HG03097 (cell line): Measurements from ENCODE around the gene TTC31.

Source experiments
- ATAC-seq: cut with Tn5 transposase; IDR thresholded peaks from one replicate; pipeline ENCODE4 v1.9.1; 2021; ENCODE audit not compliant: unreplicated experiment, low FRiP score

Gene TTC31

DNA sequence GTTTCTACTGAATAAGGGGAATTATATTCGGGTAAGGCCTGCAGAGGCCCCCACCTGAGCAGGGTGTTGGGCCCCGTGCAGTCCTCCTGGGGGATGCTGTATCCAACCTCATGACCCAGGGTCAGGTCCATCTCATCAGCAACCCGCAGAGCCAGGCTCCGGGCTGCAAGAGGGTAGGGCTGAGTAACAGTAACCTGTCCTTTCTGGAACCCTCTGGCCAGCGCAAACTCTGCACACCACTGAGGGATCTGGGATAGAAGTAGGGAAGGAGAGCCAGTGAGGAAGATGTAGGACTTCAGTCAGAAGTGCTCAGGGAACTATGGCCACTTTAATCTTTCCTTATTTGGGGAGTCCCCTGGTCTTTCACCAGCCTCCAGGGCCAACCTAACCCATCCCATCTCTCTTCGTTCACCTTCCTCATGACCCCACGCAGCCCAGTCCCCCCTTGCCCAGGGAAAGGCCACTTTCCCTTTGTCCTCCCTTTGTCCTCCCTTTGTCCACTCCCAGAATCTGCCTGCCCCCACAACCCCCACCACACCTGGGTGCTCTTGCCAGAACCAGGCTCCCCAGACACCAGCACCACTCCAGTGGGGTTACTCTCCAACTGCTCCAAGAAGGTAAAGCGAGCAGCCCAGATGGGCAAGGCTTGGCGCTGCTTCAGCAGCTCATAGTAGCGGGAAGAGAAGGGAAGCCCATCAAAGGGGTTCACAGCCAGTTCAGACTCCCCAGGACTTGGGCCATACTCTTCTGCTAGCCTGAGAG lies 42.3 kb downstream of the TTC31 start:
- no peak for ATAC-seq

GRCh38 chr2:74525717-74526648 lies 43.1 kb downstream of the TTC31 start, which contains the start of gene DQX1:
Gene DQX1, minus strand, starts transcription at chr2:74526231. Its CDS starts 502 bp downstream, at chr2:74525729.
- ATAC-seq, result no peak

GRCh38 chr2:74526649-74527230 lies 43.9 kb downstream of the TTC31 start:
- no peak for ATAC-seq

DNA sequence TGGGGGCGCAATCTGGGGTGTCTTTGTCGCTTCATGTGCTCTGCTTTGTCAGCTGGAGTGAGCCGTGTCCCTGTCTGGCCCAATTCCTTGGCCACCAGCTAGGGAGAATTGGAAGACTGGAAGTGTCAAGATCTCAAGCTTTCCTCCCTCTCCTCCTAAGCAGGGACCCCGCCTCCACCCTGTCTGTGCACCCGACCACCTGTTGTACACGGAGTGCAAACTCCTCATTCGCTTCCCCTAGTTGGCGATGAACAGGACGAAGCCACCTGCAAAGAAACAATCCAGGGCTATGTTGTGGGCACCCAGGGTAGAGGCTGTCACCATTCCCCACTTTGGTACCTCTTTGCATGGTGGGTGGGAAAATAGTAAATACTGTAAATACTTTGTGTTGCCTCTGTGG lies 44.9 kb downstream of the TTC31 start:
- no peak for ATAC-seq

GRCh38 chr2:74528600-74529356 lies 45.9 kb downstream of the TTC31 start:
- ATAC-seq, result peak; percentile 5

- peak; percentile 70 for ATAC-seq
Measured at GRCh38 chr2:74529357-74530238, 46.7 kb downstream of the TTC31 start, which contains the start of the genes AUP1 and HTRA2. Gene AUP1, minus strand, starts transcription at chr2:74529706. Its CDS starts 77 bp downstream, at chr2:74529629. Gene HTRA2, plus strand, starts transcription at chr2:74529933. Its CDS starts 74 bp downstream, at chr2:74530007.

DNA sequence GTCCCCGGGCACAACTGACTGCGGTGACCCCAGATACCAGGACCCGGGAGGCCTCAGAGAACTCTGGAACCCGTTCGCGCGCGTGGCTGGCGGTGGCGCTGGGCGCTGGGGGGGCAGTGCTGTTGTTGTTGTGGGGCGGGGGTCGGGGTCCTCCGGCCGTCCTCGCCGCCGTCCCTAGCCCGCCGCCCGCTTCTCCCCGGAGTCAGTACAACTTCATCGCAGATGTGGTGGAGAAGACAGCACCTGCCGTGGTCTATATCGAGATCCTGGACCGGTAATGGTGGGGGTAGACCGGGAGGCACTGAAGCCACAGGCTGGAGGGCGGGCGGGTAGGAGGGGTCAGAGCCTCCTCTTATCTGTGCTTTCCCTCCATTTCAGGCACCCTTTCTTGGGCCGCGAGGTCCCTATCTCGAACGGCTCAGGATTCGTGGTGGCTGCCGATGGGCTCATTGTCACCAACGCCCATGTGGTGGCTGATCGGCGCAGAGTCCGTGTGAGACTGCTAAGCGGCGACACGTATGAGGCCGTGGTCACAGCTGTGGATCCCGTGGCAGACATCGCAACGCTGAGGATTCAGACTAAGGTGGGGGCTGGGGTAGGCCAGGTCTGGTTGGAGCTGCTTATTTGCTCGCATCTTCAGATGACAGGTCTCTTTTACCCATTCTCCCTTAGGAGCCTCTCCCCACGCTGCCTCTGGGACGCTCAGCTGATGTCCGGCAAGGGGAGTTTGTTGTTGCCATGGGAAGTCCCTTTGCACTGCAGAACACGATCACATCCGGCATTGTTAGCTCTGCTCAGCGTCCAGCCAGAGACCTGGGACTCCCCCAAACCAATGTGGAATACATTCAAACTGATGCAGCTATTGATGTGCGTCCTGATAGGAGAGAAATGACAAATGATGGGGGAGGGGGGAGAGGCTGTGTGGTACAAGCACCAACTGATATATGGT lies 47.6 kb downstream of the TTC31 start:
- peak; percentile 27 for ATAC-seq

- no peak for ATAC-seq
Measured at GRCh38 chr2:74531666-74532065, 48.8 kb downstream of the TTC31 start.

GRCh38 chr2:74532222-74532621 lies 49.3 kb downstream of the TTC31 start:
- ATAC-seq, result no peak

- no peak for ATAC-seq
Measured at GRCh38 chr2:74533464-74533863, 50.6 kb downstream of the TTC31 start.

DNA sequence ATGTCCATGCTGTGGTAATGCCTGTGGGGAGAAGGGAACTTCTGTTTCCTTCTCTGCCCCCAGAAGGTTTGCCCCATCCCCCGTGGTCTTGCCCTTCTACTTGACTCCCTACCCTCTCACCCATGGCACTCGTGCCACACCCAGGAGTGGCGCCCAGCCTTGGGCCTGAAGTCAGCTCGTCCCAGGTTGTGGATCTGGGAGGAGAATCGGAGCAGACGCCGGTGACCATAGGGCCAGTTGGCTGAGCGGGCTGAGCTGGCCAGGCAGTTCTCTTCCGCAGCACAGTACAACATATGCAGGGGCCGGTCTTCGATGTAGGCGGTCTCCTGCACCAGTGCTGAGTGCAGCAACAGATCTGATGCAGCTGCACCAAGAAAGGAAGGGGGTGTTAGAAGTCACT lies 51.5 kb downstream of the TTC31 start:
- no peak for ATAC-seq

GRCh38 chr2:74535440-74535965 lies 52.6 kb downstream of the TTC31 start:
- ATAC-seq, result no peak

GRCh38 chr2:74536166-74536950 lies 53.5 kb downstream of the TTC31 start:
- no peak for ATAC-seq

DNA sequence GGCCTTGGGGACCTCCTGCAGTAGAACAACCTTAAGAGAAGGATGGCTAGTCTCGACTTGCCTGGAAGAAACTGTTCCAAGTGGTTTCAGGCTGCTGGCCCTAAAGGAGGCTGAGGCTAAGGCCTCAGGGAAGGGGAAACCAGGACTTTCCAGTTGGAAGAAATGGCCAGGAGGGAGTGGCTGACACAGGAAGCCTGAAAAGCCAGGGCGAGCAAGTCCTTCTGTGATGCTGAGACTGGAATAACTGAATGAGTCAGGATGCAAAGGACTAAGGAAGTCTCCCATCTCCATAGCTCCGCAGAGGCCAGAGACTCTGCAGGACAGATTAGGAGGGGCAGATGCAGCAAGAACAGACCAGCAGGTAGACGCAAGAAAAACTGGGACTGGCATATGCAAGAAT lies 54.3 kb downstream of the TTC31 start:
- no peak for ATAC-seq

DNA sequence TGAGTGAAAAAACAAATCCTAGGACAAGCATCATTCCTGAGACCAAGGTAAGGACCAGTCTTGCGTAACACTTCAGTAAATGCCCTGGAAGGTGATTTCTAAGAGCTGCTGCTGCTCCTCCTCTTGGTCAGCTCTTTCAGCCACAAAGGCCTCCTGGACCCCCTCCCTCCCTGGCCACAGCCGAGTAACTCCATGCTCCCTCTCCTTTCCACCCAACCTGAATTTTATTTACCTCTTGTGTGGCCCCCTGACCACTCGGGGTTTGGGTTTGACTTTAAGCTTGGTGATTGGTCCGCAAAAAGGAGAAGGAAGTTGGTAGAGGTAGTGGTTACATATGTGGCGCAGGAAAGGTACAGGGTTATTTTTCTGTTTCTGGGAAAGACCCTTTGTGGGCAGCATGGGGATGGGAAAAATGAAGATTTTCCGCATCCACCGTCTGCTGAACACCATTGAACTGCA lies 56.0 kb downstream of the TTC31 start:
- no peak for ATAC-seq

- no peak for ATAC-seq
Measured at GRCh38 chr2:74540291-74540690, 57.4 kb downstream of the TTC31 start.

GRCh38 chr2:74542978-74543377 lies 60.1 kb downstream of the TTC31 start:
- no peak for ATAC-seq
